Measurements from ENCODE around the gene SUGP1. TPM values are rescaled to one million over a fixed set of nuclear protein-coding genes. Genes with fewer than 3 reads are reported as not detected.

Gene SUGP1
- total RNA-seq, 1 donor from 2014 or later: 73.2 TPM

- DNase-seq (ENCODE audit: low spot score): no peak
- H3K9me3 Mint-ChIP-seq (ENCODE audit: unreplicated experiment): no peaks in the 10 kb centered on the region
- H3K36me3 Mint-ChIP-seq (ENCODE audit: low read depth, unreplicated experiment): no peaks in the 10 kb centered on the region
- no peak overlapping the region for H3K27ac Mint-ChIP-seq (ENCODE audit: unreplicated experiment)
- H3K4me3 Mint-ChIP-seq (ENCODE audit: unreplicated experiment): no peak overlapping the region
- TF ChIP-seq, protein P1, sequence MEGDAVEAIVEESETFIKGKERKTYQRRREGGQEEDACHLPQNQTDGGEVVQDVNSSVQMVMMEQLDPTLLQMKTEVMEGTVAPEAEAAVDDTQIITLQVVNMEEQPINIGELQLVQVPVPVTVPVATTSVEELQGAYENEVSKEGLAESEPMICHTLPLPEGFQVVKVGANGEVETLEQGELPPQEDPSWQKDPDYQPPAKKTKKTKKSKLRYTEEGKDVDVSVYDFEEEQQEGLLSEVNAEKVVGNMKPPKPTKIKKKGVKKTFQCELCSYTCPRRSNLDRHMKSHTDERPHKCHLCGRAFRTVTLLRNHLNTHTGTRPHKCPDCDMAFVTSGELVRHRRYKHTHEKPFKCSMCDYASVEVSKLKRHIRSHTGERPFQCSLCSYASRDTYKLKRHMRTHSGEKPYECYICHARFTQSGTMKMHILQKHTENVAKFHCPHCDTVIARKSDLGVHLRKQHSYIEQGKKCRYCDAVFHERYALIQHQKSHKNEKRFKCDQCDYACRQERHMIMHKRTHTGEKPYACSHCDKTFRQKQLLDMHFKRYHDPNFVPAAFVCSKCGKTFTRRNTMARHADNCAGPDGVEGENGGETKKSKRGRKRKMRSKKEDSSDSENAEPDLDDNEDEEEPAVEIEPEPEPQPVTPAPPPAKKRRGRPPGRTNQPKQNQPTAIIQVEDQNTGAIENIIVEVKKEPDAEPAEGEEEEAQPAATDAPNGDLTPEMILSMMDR (IDR thresholded peaks at IDR 0.05; ENCODE audit: unreplicated experiment): no peak
- peaks cover 12% of the 10 kb centered on the region for H3K27me3 Mint-ChIP-seq (ENCODE audit: unreplicated experiment)
- H3K4me1 Mint-ChIP-seq (ENCODE audit: unreplicated experiment): no peaks in the 10 kb centered on the region
These were observed 70.0 kb downstream of the SUGP1 start for GRCh38 chr19:19250196-19250801.

DNA sequence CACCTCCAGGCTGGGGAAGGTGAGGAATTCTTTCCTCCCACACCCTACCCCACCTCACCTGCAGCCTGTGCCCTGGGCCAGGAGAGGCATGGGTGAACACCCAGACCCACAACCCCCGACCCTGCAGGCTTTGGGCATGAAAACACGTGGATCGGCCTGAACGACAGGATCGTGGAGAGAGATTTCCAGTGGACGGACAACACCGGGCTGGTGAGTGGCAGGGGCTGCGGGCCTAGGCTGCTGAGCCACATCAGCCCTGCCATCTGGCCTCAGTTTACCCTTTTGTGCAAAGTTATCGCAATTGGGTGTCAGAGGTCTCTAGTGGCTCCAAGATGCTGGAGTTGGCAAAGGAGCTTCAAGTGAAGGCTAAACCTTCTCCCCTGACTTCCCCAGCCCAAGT, 79.8 kb downstream of the SUGP1 start:
- no peak overlapping the region for H3K27ac Mint-ChIP-seq (ENCODE audit: unreplicated experiment)
- H3K4me1 Mint-ChIP-seq (ENCODE audit: unreplicated experiment): no peaks in the 10 kb centered on the region
- no peak for DNase-seq (ENCODE audit: low spot score)
- H3K4me3 Mint-ChIP-seq (ENCODE audit: unreplicated experiment): no peak overlapping the region
- peaks cover 10% of the 10 kb centered on the region for H3K27me3 Mint-ChIP-seq (ENCODE audit: unreplicated experiment)
- H3K9me3 Mint-ChIP-seq (ENCODE audit: unreplicated experiment): peaks cover 6% of the 10 kb centered on the region
- H3K36me3 Mint-ChIP-seq (ENCODE audit: low read depth, unreplicated experiment): no peaks in the 10 kb centered on the region
- TF ChIP-seq, protein P1 (IDR thresholded peaks at IDR 0.05; ENCODE audit: unreplicated experiment): no peak

GRCh38 chr19:19239675-19240074, 80.6 kb downstream of the SUGP1 start:
- H3K4me3 Mint-ChIP-seq (ENCODE audit: unreplicated experiment): no peak overlapping the region

DNA sequence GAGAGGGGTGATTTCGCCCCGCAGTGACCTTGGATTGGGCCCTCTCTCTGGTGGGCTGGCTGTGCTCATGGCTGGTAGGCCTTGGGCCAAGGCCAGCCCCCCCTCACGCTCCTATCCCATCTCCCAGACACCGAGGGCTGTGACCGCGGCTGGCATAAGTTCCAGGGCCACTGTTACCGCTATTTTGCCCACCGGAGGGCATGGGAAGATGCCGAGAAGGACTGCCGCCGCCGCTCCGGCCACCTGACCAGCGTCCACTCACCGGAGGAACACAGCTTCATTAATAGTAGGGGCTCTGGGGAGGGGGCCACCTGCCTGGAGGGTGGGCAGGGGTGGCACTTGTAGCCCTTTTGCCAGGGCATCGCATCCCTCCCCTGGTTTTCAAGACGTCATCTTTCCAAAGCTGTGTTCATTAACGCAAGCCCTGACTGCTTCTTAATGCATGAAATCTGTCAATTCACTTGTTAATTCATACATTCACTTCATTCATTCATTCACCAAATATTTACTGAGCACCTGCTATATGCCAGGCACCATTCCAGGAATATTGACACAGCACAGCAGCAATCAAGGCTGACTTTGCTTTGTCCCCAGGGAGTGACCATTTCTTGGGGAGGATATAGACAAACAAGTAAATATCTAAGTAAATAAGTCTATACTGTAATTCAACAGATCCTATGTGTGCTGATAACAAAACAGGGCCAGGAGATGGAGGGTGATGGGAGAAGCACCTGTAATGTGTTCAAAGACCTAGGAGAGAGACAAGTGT, 82.0 kb downstream of the SUGP1 start:
- TF ChIP-seq, protein P1 (IDR thresholded peaks at IDR 0.05; ENCODE audit: unreplicated experiment): no peak
- peaks cover 10% of the 10 kb centered on the region for H3K27me3 Mint-ChIP-seq (ENCODE audit: unreplicated experiment)
- H3K36me3 Mint-ChIP-seq (ENCODE audit: low read depth, unreplicated experiment): no peaks in the 10 kb centered on the region
- no peak overlapping the region for H3K27ac Mint-ChIP-seq (ENCODE audit: unreplicated experiment)
- H3K4me1 Mint-ChIP-seq (ENCODE audit: unreplicated experiment): no peaks in the 10 kb centered on the region
- DNase-seq (ENCODE audit: low spot score): no peak
- H3K9me3 Mint-ChIP-seq (ENCODE audit: unreplicated experiment): peaks cover 6% of the 10 kb centered on the region
- H3K4me3 Mint-ChIP-seq (ENCODE audit: unreplicated experiment): no peak overlapping the region

More at GRCh38 chr19:19239675-19240074, 80.6 kb downstream of the SUGP1 start:
- Mint-ChIP-seq H3K9me3 (ENCODE audit: unreplicated experiment) (peaks cover 6% of the 10 kb centered on the region), H3K27me3 (ENCODE audit: unreplicated experiment) (peaks cover 10% of the 10 kb centered on the region), H3K36me3 (ENCODE audit: low read depth, unreplicated experiment) (no peaks in the 10 kb centered on the region), H3K4me1 (ENCODE audit: unreplicated experiment) (no peaks in the 10 kb centered on the region), H3K27ac (ENCODE audit: unreplicated experiment) (no peak overlapping the region)
- TF ChIP-seq, protein P1 (IDR thresholded peaks at IDR 0.05; ENCODE audit: unreplicated experiment): no peak
- DNase-seq (ENCODE audit: low spot score): no peak

GRCh38 chr19:19236173-19236572, 84.1 kb downstream of the SUGP1 start:
- H3K4me1 Mint-ChIP-seq (ENCODE audit: unreplicated experiment): no peaks in the 10 kb centered on the region
- no peak overlapping the region for H3K27ac Mint-ChIP-seq (ENCODE audit: unreplicated experiment)
- peaks cover 6% of the 10 kb centered on the region for H3K9me3 Mint-ChIP-seq (ENCODE audit: unreplicated experiment)
- no peak for DNase-seq (ENCODE audit: low spot score)
- peaks cover 10% of the 10 kb centered on the region for H3K27me3 Mint-ChIP-seq (ENCODE audit: unreplicated experiment)
- TF ChIP-seq, protein P1 (IDR thresholded peaks at IDR 0.05; ENCODE audit: unreplicated experiment): no peak
- H3K4me3 Mint-ChIP-seq (ENCODE audit: unreplicated experiment): no peak overlapping the region
- H3K36me3 Mint-ChIP-seq (ENCODE audit: low read depth, unreplicated experiment): no peaks in the 10 kb centered on the region

Data from endothelial cell (in vitro differentiated cells).